GM20000 (cell line): ENCODE data around the gene NKX1-1.

Experiments used
- DNase-seq: peaks from one replicate; pipeline ENCODE4 v3.0.0; 2012; ENCODE audit warnings: low spot score
- CTCF ChIP-seq: IDR thresholded peaks from 2 replicates; pipeline ENCODE4 v1.5.1; 2012; ENCODE audit warnings: mild to moderate bottlenecking, control low read depth; ENCODE audit errors: extremely low read depth, missing control alignments

NKX1-1 gene

GRCh38 chr4:1383728-1384591 is 22.3 kb downstream of the NKX1-1 start:
- no peak for TF ChIP-seq CTCF
- no peak for DNase-seq

- no peak for DNase-seq
- no peak for TF ChIP-seq CTCF
Observed at GRCh38 chr4:1382776-1383727, 23.2 kb downstream of the NKX1-1 start.

- no peak for TF ChIP-seq CTCF
- no peak for DNase-seq
Observed at GRCh38 chr4:1381944-1382541, 24.2 kb downstream of the NKX1-1 start.

- no peak for DNase-seq
- TF ChIP-seq CTCF: no peak
Observed at GRCh38 chr4:1381181-1381621, 25.0 kb downstream of the NKX1-1 start.

- DNase-seq: no peak
- TF ChIP-seq CTCF: no peak
Observed at GRCh38 chr4:1380368-1381151, 25.7 kb downstream of the NKX1-1 start.

GRCh38 chr4:1379801-1380331 is 26.4 kb downstream of the NKX1-1 start:
- TF ChIP-seq CTCF: no peak
- no peak for DNase-seq
